Astrocyte (in vitro differentiated cells and primary cell): Measurements from ENCODE around the gene CPA4. TPM values are rescaled to one million over a fixed set of nuclear protein-coding genes. Genes with fewer than 3 reads are reported as not detected.

ENCODE experiments used
- DNase-seq: peaks from one replicate; pipeline ENCODE4 v3.0.0-alpha.2; 2010; ENCODE audit warnings: low read depth
- FAIRE-seq: peaks from 2 replicates; lab custom pipeline; 2011; peaks lifted over from hg19 to GRCh38; lab: Jason Lieb, UNC
- H2AFZ ChIP-seq: 2 replicates; pipeline ENCODE4 v1.6.0; 2012; ENCODE audit warnings: low read depth, low read length, inconsistent platforms
- H3K27ac ChIP-seq: 2 replicates; pipeline ENCODE4 v1.5.1; 2011; ENCODE audit warnings: low read depth, low read length, inconsistent platforms
- H3K27me3 ChIP-seq: 2 replicates; pipeline ENCODE4 v1.6.0; 2011; ENCODE audit warnings: low read length, inconsistent platforms; ENCODE audit not compliant: insufficient read depth
- H3K36me3 ChIP-seq: 2 replicates; pipeline ENCODE4 v1.5.1; 2011; ENCODE audit warnings: low read length, inconsistent platforms; ENCODE audit not compliant: insufficient read depth
- H3K4me1 ChIP-seq: 2 replicates; pipeline ENCODE4 v1.5.1; 2011; ENCODE audit warnings: low read length, inconsistent platforms; ENCODE audit not compliant: insufficient read depth
- H3K4me2 ChIP-seq: 2 replicates; pipeline ENCODE4 v1.6.0; 2012; ENCODE audit warnings: low read length, inconsistent platforms
- H3K4me3 ChIP-seq: 2 replicates; pipeline ENCODE4 v1.5.1; 2011; ENCODE audit warnings: low read depth, mild to moderate bottlenecking, low read length, inconsistent platforms; ENCODE audit not compliant: insufficient read depth
- H3K79me2 ChIP-seq: 2 replicates; pipeline ENCODE4 v1.6.0; 2012; ENCODE audit warnings: mild to moderate bottlenecking, low read length, inconsistent platforms; ENCODE audit not compliant: insufficient read depth
- H3K9ac ChIP-seq: 2 replicates; pipeline ENCODE4 v1.6.0; 2012; ENCODE audit warnings: mild to moderate bottlenecking, low read length, inconsistent platforms
- H3K9me3 ChIP-seq: 2 replicates; pipeline ENCODE4 v1.5.1; 2012; ENCODE audit warnings: low read depth, mild to moderate bottlenecking, low read length, inconsistent platforms; ENCODE audit not compliant: insufficient read depth
- H4K20me1 ChIP-seq: 2 replicates; pipeline ENCODE4 v1.6.0; 2012; ENCODE audit warnings: low read length, inconsistent platforms; ENCODE audit not compliant: insufficient read depth
- H3K27ac Mint-ChIP-seq: one replicate; pipeline ENCODE4 v1.8.0; 2021; ENCODE audit warnings: mild to moderate bottlenecking, mixed read lengths; ENCODE audit not compliant: unreplicated experiment
- H3K27me3 Mint-ChIP-seq: one replicate; pipeline ENCODE4 v1.8.0; 2021; ENCODE audit warnings: low read depth, mixed read lengths; ENCODE audit not compliant: unreplicated experiment
- H3K36me3 Mint-ChIP-seq: one replicate; pipeline ENCODE4 v1.8.0; 2021; ENCODE audit warnings: low read depth, mixed read lengths; ENCODE audit not compliant: unreplicated experiment
- H3K4me1 Mint-ChIP-seq: one replicate; pipeline ENCODE4 v1.8.0; 2021; ENCODE audit warnings: low read depth, mixed read lengths; ENCODE audit not compliant: unreplicated experiment
- H3K4me3 Mint-ChIP-seq: one replicate; pipeline ENCODE4 v1.8.0; 2021; ENCODE audit warnings: mild to moderate bottlenecking, moderate library complexity, mixed read lengths; ENCODE audit not compliant: unreplicated experiment
- H3K9me3 Mint-ChIP-seq: one replicate; pipeline ENCODE4 v1.8.0; 2021; ENCODE audit warnings: mild to moderate bottlenecking, mixed read lengths; ENCODE audit not compliant: unreplicated experiment
- EZH2 ChIP-seq: IDR thresholded peaks from 2 replicates; pipeline ENCODE4 v1.6.1; 2012; ENCODE audit warnings: mild to moderate bottlenecking, low read length, inconsistent platforms; ENCODE audit not compliant: insufficient read depth
- total RNA-seq: library from RNA; stranded (reverse); gene quantifications from 2 replicates; pipeline ENCODE4 v1.2.1, GENCODE V29; 2021
- TF ChIP-seq, protein P1 (sequence below): IDR thresholded peaks from 2 replicates; pipeline ENCODE4 v1.5.1; 2011; ENCODE audit warnings: low read depth, mild to moderate bottlenecking, inconsistent platforms, low read length, moderate library complexity; ENCODE audit not compliant: insufficient read depth

CPA4 gene
- total RNA-seq, 1 donor from 2014 or later, result 111 TPM

DNA sequence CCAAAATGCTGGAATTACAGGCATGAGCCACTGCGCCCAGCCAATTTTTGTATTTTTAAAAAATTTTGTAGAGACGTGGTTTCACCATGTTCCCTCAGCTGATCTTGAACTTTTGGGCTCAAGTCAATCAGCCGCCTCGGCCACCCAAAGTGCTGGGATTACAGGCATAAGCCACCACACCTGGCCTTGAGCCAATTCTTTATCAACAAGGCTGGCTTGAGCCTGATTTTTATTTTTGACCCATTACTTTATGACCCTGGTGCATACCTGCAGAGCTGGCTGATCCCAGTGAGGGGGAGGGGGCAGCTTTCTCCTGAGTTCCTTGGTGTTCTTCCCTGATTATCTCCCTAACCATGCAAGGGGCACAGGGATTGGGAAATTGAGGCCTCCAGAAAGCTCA is 71.5 kb downstream of the CPA4 start:
- Mint-ChIP-seq H3K36me3 (no peaks in the 10 kb centered on the region), H3K4me3 (no peak overlapping the region), H3K9me3 (peaks cover 11% of the 10 kb centered on the region), H3K27ac (no peak overlapping the region), H3K27me3 (no peaks in the 10 kb centered on the region), H3K4me1 (peaks cover 33% of the 10 kb centered on the region)
- Histone ChIP-seq H3K79me2 (no peaks in the 10 kb centered on the region), H4K20me1 (no peaks in the 10 kb centered on the region), H3K27me3 (no peaks in the 10 kb centered on the region), H3K4me3 (no peak overlapping the region), H3K27ac (peak overlapping the region; percentile 91), H3K9ac (peak overlapping the region; percentile 33), H2AFZ (no peak overlapping the region), H3K4me1 (peaks cover 42% of the 10 kb centered on the region), H3K9me3 (peaks cover 7% of the 10 kb centered on the region), H3K36me3 (no peaks in the 10 kb centered on the region), H3K4me2 (peak overlapping the region; percentile 66)
- DNase-seq (no peak), FAIRE-seq (no peak)
- TF ChIP-seq EZH2, result no peak
- TF ChIP-seq, protein P1, sequence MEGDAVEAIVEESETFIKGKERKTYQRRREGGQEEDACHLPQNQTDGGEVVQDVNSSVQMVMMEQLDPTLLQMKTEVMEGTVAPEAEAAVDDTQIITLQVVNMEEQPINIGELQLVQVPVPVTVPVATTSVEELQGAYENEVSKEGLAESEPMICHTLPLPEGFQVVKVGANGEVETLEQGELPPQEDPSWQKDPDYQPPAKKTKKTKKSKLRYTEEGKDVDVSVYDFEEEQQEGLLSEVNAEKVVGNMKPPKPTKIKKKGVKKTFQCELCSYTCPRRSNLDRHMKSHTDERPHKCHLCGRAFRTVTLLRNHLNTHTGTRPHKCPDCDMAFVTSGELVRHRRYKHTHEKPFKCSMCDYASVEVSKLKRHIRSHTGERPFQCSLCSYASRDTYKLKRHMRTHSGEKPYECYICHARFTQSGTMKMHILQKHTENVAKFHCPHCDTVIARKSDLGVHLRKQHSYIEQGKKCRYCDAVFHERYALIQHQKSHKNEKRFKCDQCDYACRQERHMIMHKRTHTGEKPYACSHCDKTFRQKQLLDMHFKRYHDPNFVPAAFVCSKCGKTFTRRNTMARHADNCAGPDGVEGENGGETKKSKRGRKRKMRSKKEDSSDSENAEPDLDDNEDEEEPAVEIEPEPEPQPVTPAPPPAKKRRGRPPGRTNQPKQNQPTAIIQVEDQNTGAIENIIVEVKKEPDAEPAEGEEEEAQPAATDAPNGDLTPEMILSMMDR, result no peak

DNA sequence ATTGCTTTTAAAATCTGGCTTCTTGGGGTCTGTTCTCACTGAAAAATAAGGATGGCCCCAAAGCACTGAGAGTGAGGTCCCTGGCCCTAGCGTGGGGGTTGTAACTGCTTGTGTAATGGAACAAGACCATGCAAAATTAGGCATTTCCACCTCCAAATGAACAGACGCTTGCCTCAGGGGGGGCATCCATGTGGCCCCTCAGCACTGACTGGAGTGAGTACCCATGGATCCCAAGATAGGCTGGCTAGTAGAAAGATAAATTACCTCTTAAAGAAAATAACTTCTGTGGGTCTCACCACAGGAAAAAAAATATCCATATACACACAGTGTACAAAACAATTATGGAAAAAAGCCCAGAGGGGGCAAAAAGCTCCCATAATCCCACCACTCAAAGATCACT is 72.1 kb downstream of the CPA4 start:
- H3K9ac ChIP-seq, result peak overlapping the region; percentile 33
- no peaks in the 10 kb centered on the region for H3K27me3 ChIP-seq
- no peaks in the 10 kb centered on the region for H3K36me3 Mint-ChIP-seq
- H4K20me1 ChIP-seq, result no peaks in the 10 kb centered on the region
- H3K27ac ChIP-seq, result peak overlapping the region; percentile 91
- H2AFZ ChIP-seq, result no peak overlapping the region
- H3K9me3 Mint-ChIP-seq, result peaks cover 7% of the 10 kb centered on the region
- peak overlapping the region; percentile 42 for H3K27ac Mint-ChIP-seq
- peaks cover 6% of the 10 kb centered on the region for H3K9me3 ChIP-seq
- no peaks in the 10 kb centered on the region for H3K79me2 ChIP-seq
- FAIRE-seq (no peak), DNase-seq (peak; percentile 79)
- H3K4me3 ChIP-seq, result no peak overlapping the region
- H3K27me3 Mint-ChIP-seq, result no peaks in the 10 kb centered on the region
- TF ChIP-seq, protein P1, result no peak
- H3K4me1 Mint-ChIP-seq, result peaks cover 39% of the 10 kb centered on the region
- H3K4me3 Mint-ChIP-seq, result no peak overlapping the region
- H3K36me3 ChIP-seq, result no peaks in the 10 kb centered on the region
- H3K4me2 ChIP-seq, result peak overlapping the region; percentile 66
- peaks cover 48% of the 10 kb centered on the region for H3K4me1 ChIP-seq

DNA sequence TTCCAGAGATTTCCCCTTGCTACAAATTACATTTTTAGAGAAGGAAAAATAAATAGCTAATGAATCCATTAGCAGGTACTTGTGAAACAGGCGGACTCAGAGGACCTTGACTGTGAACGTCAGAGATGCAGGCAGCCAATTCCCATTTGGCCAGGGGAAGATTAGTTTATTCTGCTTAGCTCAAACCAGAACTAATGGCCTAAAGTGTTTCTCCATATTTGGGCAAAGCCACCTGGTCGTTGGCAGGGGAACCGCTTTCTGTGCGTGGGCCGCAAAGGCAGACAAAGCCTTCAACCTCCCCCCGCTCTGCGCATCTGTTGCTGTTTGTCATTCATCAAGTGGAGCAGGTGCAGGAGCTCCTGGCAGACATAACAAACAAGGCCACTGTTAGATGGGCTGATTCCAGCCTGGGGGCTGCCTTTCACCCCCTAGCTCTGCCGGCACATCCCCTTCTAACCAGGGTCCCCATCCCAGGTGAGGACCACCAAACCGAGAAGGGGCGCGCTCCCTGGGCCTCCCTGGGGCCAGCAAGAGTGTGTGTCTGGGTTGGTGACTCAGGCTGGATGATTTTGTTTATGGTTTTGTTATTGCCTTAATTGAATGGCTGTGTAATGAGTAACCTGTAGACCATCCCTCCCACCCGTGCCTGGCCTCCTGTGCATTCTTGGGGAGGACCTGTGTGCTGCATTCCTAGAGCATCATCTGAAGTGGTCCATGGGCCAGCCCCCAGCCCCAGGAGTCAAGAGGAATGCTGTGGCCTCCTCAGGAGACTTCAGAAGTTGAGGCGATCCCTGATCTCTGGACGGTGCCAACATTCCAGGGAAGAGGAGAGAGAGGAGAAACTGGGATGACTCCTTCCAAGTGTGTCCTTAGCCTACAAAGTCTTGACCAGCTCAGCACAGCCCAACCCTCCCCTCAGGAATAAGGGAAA is 72.8 kb downstream of the CPA4 start:
- Mint-ChIP-seq H3K9me3 (no peaks in the 10 kb centered on the region), H3K4me1 (peaks cover 44% of the 10 kb centered on the region), H3K4me3 (no peak overlapping the region), H3K27ac (peak overlapping the region; percentile 80), H3K27me3 (no peaks in the 10 kb centered on the region), H3K36me3 (no peaks in the 10 kb centered on the region)
- peaks cover 50% of the 10 kb centered on the region for H3K4me1 ChIP-seq
- TF ChIP-seq, protein P1, result no peak
- TF ChIP-seq EZH2, result no peak
- H3K4me2 ChIP-seq, result peak overlapping the region; percentile 66
- no peaks in the 10 kb centered on the region for H4K20me1 ChIP-seq
- FAIRE-seq (no peak), DNase-seq (peak; percentile 99)
- H3K27ac ChIP-seq, result peak overlapping the region; percentile 91
- H3K9me3 ChIP-seq, result peaks cover 3% of the 10 kb centered on the region
- H3K9ac ChIP-seq, result peak overlapping the region; percentile 33
- H3K36me3 ChIP-seq, result no peaks in the 10 kb centered on the region
- H3K4me3 ChIP-seq, result no peak overlapping the region
- H3K27me3 ChIP-seq, result no peaks in the 10 kb centered on the region
- H2AFZ ChIP-seq, result no peak overlapping the region
- H3K79me2 ChIP-seq, result no peaks in the 10 kb centered on the region
